ENCODE results near the gene ROR1.
A peak's percentile ranks its signal among the peaks of the same experiment; 100 is the strongest.
"Not testable (repeated sequence)": the region's sequence is repeated elsewhere in the genome, so short reads cannot be mapped to it uniquely, and the experiment has no call there.

The ROR1 gene

GRCh38 chr1:63757334-63757733, 16.5 kb upstream of the ROR1 start:
- no peak overlapping the region for H3K27ac ChIP-seq
- no peak for DNase-seq (ENCODE audit: low read depth, low spot score)

- no peak overlapping the region for H3K27ac ChIP-seq
- DNase-seq (ENCODE audit: low read depth, low spot score): no peak
These were observed 15.0 kb upstream of the ROR1 start for GRCh38 chr1:63758791-63759190.

GRCh38 chr1:63759778-63760177, 14.0 kb upstream of the ROR1 start:
- no peak overlapping the region for H3K27ac ChIP-seq

GRCh38 chr1:63770381-63770780, 3.4 kb upstream of the ROR1 start:
- no peak for DNase-seq (ENCODE audit: low read depth, low spot score)
- H3K27ac ChIP-seq: no peak overlapping the region

More at GRCh38 chr1:63759778-63760177, 14.0 kb upstream of the ROR1 start:
- DNase-seq (ENCODE audit: low read depth, low spot score): no peak

- H3K27ac ChIP-seq: no peak overlapping the region
- DNase-seq (ENCODE audit: low read depth, low spot score): no peak
These were observed 1.6 kb upstream of the ROR1 start for GRCh38 chr1:63772201-63772600.

GRCh38 chr1:63772876-63773275, 941 bp upstream of the ROR1 start:
- no peak overlapping the region for H3K27ac ChIP-seq
- DNase-seq (ENCODE audit: low read depth, low spot score): no peak

- DNase-seq (ENCODE audit: low read depth, low spot score): no peak
- H3K27ac ChIP-seq: no peak overlapping the region
These were observed 362 bp upstream of the ROR1 start for GRCh38 chr1:63773496-63773814.

GRCh38 chr1:63774617-63775417, 1.0 kb downstream of the ROR1 start:
- no peak for DNase-seq (ENCODE audit: low read depth, low spot score)
- H3K27ac ChIP-seq: no peak overlapping the region

- H3K27ac ChIP-seq: no peak overlapping the region
- DNase-seq (ENCODE audit: low read depth, low spot score): peak; percentile 16
These were observed 1.8 kb downstream of the ROR1 start for GRCh38 chr1:63775418-63776127.

GRCh38 chr1:63777286-63777685, 3.5 kb downstream of the ROR1 start:
- no peak overlapping the region for H3K27ac ChIP-seq
- DNase-seq (ENCODE audit: low read depth, low spot score): no peak

GRCh38 chr1:63777965-63778880, 4.4 kb downstream of the ROR1 start:
- no peak for DNase-seq (ENCODE audit: low read depth, low spot score)
- no peak overlapping the region for H3K27ac ChIP-seq

GRCh38 chr1:63779338-63780211, 5.8 kb downstream of the ROR1 start:
- H3K27ac ChIP-seq: no peak overlapping the region
- no peak for DNase-seq (ENCODE audit: low read depth, low spot score)

- no peak for DNase-seq (ENCODE audit: low read depth, low spot score)
- no peak overlapping the region for H3K27ac ChIP-seq
These were observed 6.7 kb downstream of the ROR1 start for GRCh38 chr1:63780565-63780964.

- no peak for DNase-seq (ENCODE audit: low read depth, low spot score)
- no peak overlapping the region for H3K27ac ChIP-seq
These were observed 9.2 kb downstream of the ROR1 start for GRCh38 chr1:63782982-63783381.

GRCh38 chr1:63784083-63784482, 10.3 kb downstream of the ROR1 start:
- no peak overlapping the region for H3K27ac ChIP-seq
- DNase-seq (ENCODE audit: low read depth, low spot score): no peak

- DNase-seq (ENCODE audit: low read depth, low spot score): no peak
- H3K27ac ChIP-seq: no peak overlapping the region
These were observed 10.9 kb downstream of the ROR1 start for GRCh38 chr1:63784489-63785390.

GRCh38 chr1:63787270-63787669, 13.5 kb downstream of the ROR1 start:
- DNase-seq (ENCODE audit: low read depth, low spot score); H3K27ac ChIP-seq: not testable (repeated sequence)

- no peak for DNase-seq (ENCODE audit: low read depth, low spot score)
- H3K27ac ChIP-seq: no peak overlapping the region
These were observed 14.1 kb downstream of the ROR1 start for GRCh38 chr1:63787875-63788274.

Data from epithelial cell of prostate (primary cell).